HG03565 (cell line): Measurements from ENCODE around the gene CHST13.

ENCODE experiments used
- ATAC-seq: cut with Tn5 transposase; IDR thresholded peaks from one replicate; pipeline ENCODE4 v1.9.1; 2021; ENCODE audit warnings: mild to moderate bottlenecking, moderate library complexity; ENCODE audit not compliant: unreplicated experiment

Gene CHST13

GRCh38 chr3:126523745-126524428 lies at the start of gene CHST13:
TSS of gene CHST13 (plus strand) at chr3:126524155. CDS start at chr3:126524333, 178 bp downstream.
- ATAC-seq, result no peak

- ATAC-seq, result peak; percentile 14
These were observed 49.2 kb upstream of the CHST13 start for GRCh38 chr3:126474498-126475412.

GRCh38 chr3:126475413-126476114 lies 48.4 kb upstream of the CHST13 start, which contains the start of gene ZXDC:
TSS of gene ZXDC (minus strand) at chr3:126475891. CDS start at chr3:126475865, 26 bp downstream.
- ATAC-seq, result peak; percentile 68

- ATAC-seq, result no peak
These were observed 47.5 kb upstream of the CHST13 start for GRCh38 chr3:126476166-126477060.

- no peak for ATAC-seq
These were observed 46.9 kb upstream of the CHST13 start for GRCh38 chr3:126477061-126477380.

- no peak for ATAC-seq
These were observed 45.2 kb upstream of the CHST13 start for GRCh38 chr3:126478581-126479310.

- no peak for ATAC-seq
These were observed 44.3 kb upstream of the CHST13 start for GRCh38 chr3:126479642-126480041.

GRCh38 chr3:126480206-126480605 lies 43.7 kb upstream of the CHST13 start:
- ATAC-seq, result no peak

- no peak for ATAC-seq
These were observed 43.1 kb upstream of the CHST13 start for GRCh38 chr3:126480861-126481260.

- no peak for ATAC-seq
These were observed 42.0 kb upstream of the CHST13 start for GRCh38 chr3:126481808-126482502.

GRCh38 chr3:126482503-126483255 lies 41.3 kb upstream of the CHST13 start:
- ATAC-seq, result no peak

- ATAC-seq, result no peak
These were observed 40.6 kb upstream of the CHST13 start for GRCh38 chr3:126483321-126483761.

GRCh38 chr3:126484148-126484547 lies 39.8 kb upstream of the CHST13 start:
- ATAC-seq, result no peak

GRCh38 chr3:126484662-126485061 lies 39.3 kb upstream of the CHST13 start:
- ATAC-seq, result no peak

- no peak for ATAC-seq
These were observed 38.6 kb upstream of the CHST13 start for GRCh38 chr3:126485176-126485897.

- ATAC-seq, result no peak
These were observed 38.0 kb upstream of the CHST13 start for GRCh38 chr3:126485956-126486355.

- no peak for ATAC-seq
These were observed 37.6 kb upstream of the CHST13 start for GRCh38 chr3:126486360-126486847.
